GM12872 (cell line): ENCODE measurements around the gene DAB1.

Experiments used
- TF ChIP-seq, protein P1 (sequence below): IDR thresholded peaks from 3 replicates; pipeline ENCODE4 v1.5.1; 2011; ENCODE audit warnings: low read depth, mild to moderate bottlenecking, low read length, moderate library complexity; ENCODE audit not compliant: insufficient read depth

Gene DAB1

DNA sequence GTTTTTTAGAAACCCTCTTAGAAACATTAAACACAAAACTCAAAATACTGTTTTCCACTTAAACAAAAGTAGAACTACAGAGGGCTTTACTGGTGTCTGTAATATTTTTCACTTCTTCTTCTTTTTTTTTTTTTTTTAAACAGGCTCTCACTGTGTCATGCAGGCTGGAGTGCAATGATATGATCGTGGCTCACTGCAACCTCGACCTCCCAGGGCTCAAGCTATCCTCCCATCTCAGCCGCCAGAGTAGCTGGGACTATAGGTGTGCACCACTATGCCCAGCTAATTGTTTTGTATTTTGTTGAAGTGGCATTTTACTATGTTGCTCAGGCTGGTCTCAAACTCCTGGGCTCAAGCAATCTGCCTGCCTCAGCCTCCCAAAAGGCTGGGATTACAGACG is 194.8 kb downstream of the DAB1 start:
- TF ChIP-seq, protein P1, sequence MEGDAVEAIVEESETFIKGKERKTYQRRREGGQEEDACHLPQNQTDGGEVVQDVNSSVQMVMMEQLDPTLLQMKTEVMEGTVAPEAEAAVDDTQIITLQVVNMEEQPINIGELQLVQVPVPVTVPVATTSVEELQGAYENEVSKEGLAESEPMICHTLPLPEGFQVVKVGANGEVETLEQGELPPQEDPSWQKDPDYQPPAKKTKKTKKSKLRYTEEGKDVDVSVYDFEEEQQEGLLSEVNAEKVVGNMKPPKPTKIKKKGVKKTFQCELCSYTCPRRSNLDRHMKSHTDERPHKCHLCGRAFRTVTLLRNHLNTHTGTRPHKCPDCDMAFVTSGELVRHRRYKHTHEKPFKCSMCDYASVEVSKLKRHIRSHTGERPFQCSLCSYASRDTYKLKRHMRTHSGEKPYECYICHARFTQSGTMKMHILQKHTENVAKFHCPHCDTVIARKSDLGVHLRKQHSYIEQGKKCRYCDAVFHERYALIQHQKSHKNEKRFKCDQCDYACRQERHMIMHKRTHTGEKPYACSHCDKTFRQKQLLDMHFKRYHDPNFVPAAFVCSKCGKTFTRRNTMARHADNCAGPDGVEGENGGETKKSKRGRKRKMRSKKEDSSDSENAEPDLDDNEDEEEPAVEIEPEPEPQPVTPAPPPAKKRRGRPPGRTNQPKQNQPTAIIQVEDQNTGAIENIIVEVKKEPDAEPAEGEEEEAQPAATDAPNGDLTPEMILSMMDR = no peak

DNA sequence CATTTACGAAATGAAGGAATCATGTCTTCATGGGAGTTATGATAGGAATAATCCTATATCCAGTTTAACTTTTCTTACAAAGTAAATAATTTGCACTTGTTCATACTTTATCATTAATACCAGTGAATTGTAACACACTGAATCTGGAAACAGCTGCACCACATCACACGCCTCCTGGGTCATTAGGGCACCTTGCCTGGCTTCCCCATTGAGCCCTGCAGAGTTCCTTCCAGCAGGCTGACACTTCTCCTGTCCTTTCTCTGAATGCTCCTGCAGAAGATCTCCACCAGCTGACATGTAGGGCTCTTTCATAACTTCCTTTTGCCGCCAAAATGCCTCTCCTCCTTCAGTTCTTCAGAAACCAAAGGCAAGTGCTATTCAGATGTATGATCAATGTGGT is 201.1 kb downstream of the DAB1 start:
- TF ChIP-seq, protein P1 = no peak

DNA sequence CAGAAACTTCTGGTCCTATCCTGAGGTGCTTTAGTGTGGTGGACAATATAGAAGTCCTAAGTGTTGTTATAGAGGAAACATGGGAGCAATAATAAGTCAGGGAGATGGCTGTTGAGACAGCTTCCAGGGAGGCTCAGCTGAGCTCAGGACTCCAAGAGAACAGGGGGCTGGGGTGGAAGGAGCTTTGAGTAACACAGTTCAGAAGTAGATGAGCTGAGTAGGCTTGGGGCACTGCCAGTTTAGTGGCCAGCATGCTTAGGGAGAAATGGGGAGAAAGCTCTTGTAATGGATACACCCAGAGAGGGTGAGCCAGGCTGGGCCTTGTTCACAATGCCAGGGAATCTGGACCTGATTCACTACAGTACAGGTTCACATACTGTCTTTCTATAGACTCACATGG is 201.6 kb downstream of the DAB1 start:
- TF ChIP-seq, protein P1 = no peak

DNA sequence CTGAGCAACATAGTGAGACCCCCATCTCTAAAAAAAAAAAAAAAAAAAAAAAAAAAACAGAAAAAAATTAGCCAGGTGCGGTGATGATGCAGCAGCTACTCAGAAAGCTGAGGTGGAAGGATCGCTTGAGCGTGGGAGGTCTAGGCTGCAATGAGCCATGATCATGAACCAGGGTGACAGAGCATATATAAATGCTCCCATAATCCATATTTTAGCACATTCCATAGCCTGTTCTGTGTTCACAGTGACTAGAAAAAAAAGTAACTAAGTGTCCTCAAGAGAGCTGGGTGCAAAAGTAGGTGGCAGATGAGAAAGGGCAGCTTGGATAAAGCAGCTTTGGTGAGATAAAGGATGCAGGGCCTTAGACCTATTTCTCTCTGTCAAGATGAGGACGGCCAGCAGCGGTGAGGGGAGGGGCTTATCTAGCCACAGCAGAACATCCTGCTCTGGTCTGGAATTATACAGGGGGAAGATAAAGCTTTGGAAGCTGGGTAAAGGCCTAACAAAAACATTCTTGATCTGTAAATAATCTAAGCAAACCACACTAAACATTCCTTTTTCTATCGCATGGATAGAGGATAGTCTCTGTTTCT is 205.3 kb downstream of the DAB1 start:
- TF ChIP-seq, protein P1 = no peak

DNA sequence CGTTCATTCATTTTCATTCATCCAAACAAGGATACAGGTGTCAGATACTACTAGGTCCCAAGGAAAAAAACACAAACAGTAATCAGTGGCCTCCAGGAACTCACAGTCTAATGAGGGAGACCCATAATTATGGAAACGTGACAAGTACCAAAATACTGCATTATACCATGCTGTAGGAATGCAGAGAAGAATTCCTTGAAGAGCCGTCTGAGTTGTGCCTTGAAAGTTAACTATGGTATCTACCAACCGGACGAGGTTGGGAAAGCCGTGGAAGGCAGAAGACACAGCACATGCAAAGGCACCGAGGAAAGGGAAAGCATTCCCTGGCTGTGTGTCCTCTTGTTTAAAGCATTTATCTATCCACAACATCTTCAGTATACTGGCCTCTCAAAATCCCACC is 206.0 kb downstream of the DAB1 start:
- TF ChIP-seq, protein P1 = no peak

DNA sequence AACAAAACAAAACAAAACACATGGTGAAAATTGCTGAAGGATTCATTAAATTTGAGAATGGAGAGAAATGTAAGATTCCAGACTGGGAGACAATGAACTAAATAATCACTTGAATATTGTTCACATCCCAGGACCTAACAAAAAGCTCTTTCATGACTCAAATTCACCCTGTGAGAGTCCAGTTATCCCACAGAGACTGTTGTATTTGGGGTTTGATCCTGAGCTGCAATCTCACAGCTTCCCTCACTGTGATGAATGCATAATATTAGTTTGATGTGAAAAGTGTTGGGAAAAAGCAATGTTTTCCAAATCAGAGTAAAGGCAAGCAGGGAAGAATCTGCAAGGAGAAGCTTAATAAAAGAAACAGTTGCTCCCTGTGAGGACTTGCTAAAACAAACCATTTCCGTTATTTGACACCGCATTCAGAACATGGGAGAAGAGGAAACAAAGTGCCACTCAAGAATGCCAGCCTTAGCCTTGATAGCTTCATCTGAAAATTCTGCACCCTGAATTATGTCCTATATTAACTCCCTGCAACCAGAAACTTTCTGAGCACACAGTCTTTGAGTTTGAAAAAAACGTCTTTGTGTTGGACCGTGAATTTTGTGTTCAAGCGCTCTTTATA is 208.8 kb downstream of the DAB1 start:
- TF ChIP-seq, protein P1 = no peak

DNA sequence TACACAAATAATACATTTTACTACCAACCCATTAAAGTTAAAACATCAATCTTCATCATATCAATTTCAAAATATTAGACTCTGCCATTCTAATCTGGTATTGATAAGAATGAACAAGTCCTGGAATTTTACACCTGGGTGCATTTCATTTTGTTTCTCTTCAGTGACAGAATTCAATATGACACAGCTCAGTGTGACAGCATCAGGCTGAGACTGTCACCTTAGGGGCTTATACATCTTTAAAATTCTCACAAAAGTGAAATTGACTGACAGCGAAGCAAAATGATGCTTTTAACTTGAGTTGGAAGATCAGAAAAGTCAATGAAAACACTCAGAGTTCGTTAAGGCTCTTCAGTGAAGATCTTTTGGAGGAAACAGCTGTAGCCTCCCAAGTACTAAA is 213.0 kb downstream of the DAB1 start:
- TF ChIP-seq, protein P1 = no peak
